NCI-H1417 (cell line): ENCODE results near the gene TPST2.
A peak's percentile ranks its signal among the peaks of the same experiment; 100 is the strongest.
"Not testable (repeated sequence)": the region's sequence is repeated elsewhere in the genome, so short reads cannot be mapped to it uniquely, and the experiment has no call there.

Source experiments
- DNase-seq, 3 experiments: peaks; one replicate each; lab custom pipeline; 2025; lab: John Stamatoyannopoulos, UW

Gene TPST2

GRCh38 chr22:26534171-26534855 lies 55.6 kb downstream of the TPST2 start:
- no peak for DNase-seq

- no peak for DNase-seq
Measured at GRCh38 chr22:26529345-26529744, 60.6 kb downstream of the TPST2 start.

GRCh38 chr22:26528518-26528917 lies 61.4 kb downstream of the TPST2 start:
- DNase-seq, result not testable (repeated sequence)

- no peak for DNase-seq
Measured at GRCh38 chr22:26527574-26528465, 62.1 kb downstream of the TPST2 start.

- no peak for DNase-seq
Measured at GRCh38 chr22:26527167-26527566, 62.8 kb downstream of the TPST2 start.

GRCh38 chr22:26525946-26526564 lies 63.9 kb downstream of the TPST2 start:
- DNase-seq, result no peak

GRCh38 chr22:26524870-26525269 lies 65.1 kb downstream of the TPST2 start:
- no peak for DNase-seq

- no peak for DNase-seq
Measured at GRCh38 chr22:26522592-26522991, 67.3 kb downstream of the TPST2 start.

GRCh38 chr22:26522012-26522411 lies 67.9 kb downstream of the TPST2 start:
- DNase-seq, result no peak

GRCh38 chr22:26517429-26517828 lies 72.5 kb downstream of the TPST2 start:
- DNase-seq, result no peak

- no peak for DNase-seq
Measured at GRCh38 chr22:26516503-26516902, 73.4 kb downstream of the TPST2 start.

- no peak for DNase-seq
Measured at GRCh38 chr22:26515931-26516330, 74.0 kb downstream of the TPST2 start.

GRCh38 chr22:26514419-26515161 lies 75.3 kb downstream of the TPST2 start:
- no peak for DNase-seq

GRCh38 chr22:26513838-26514237 lies 76.1 kb downstream of the TPST2 start:
- peak in 1 of 3 experiments; percentile 1 for DNase-seq

- DNase-seq, result peak; percentile 76 to 89 (median 82)
Measured at GRCh38 chr22:26512149-26512793, 77.7 kb downstream of the TPST2 start, which contains the start of gene TFIP11. TFIP11 (minus strand) TSS chr22:26512473; CDS start chr22:26510272, 2,201 bp downstream.

- no peak for DNase-seq
Measured at GRCh38 chr22:26508148-26508547, 81.8 kb downstream of the TPST2 start.

GRCh38 chr22:26503758-26504157 lies 86.2 kb downstream of the TPST2 start:
- no peak for DNase-seq

GRCh38 chr22:26502688-26503561 lies 87.0 kb downstream of the TPST2 start:
- peak in 1 of 3 experiments; percentile 35 for DNase-seq

GRCh38 chr22:26501996-26502395 lies 87.9 kb downstream of the TPST2 start:
- no peak for DNase-seq

- DNase-seq, result no peak
Measured at GRCh38 chr22:26499188-26499703, 90.7 kb downstream of the TPST2 start.
